Suprapubic skin (tissue), 4 donors: ENCODE results near the gene ZBED1.

Experiments used
- CTCF ChIP-seq, 2 donors: fragments of 200-600 bp in 1 of 2; fragments of 450-650 bp in 1 of 2; sonication (generic) in 1 of 2; IDR thresholded peaks; one replicate each; pipeline ENCODE4 v1.5.1; 2016 to 2019; ENCODE audit warnings: antibody characterized with exemption in 2 of 2, mild to moderate bottlenecking in 1 of 2, moderate library complexity in 1 of 2
- EP300 ChIP-seq: sonication (generic); formaldehyde crosslinking; IDR thresholded peaks from one replicate; pipeline ENCODE4 v1.6.1; 2017; ENCODE audit warnings: antibody characterized with exemption
- POLR2A ChIP-seq, 2 donors: fragments of 450-650 bp; IDR thresholded peaks; one replicate each; pipeline ENCODE4 v1.6.1; 2017; ENCODE audit warnings: antibody characterized with exemption in 2 of 2, mild to moderate bottlenecking in 2 of 2, moderate library complexity in 2 of 2
- POLR2AphosphoS5 ChIP-seq, 3 donors: sonication (generic); formaldehyde crosslinking; IDR thresholded peaks; one replicate each; pipeline ENCODE4 v1.6.1; 2017; ENCODE audit warnings: antibody characterized with exemption in 3 of 3

GRCh38 chrX:2484721-2485648 is 15.8 kb downstream of the ZBED1 start:
- TF ChIP-seq POLR2A (IDR thresholded peaks at IDR 0.05) (no peak), CTCF (IDR thresholded peaks at IDR 0.05) (no peak), POLR2AphosphoS5 (IDR thresholded peaks at IDR 0.05) (no peak), EP300 (no peak)
